IPS-NIHi7 (cell line): ENCODE data around the gene KIR2DL3.
"Not testable (repeated sequence)": the region's sequence is repeated elsewhere in the genome, so short reads cannot be mapped to it uniquely, and the experiment has no call there.

ENCODE experiments used
- DNase-seq: peaks from one replicate; pipeline ENCODE4 v3.0.0; 2012; ENCODE audit warnings: mixed read lengths; ENCODE audit errors: extremely low spot score

Gene KIR2DL3

GRCh38 chr19:54738306-54738705 is at the start of gene KIR2DL3:
KIR2DL3 (plus strand) TSS chr19:54738513; CDS start chr19:54738546, 33 bp downstream.
- DNase-seq = not testable (repeated sequence)

DNA sequence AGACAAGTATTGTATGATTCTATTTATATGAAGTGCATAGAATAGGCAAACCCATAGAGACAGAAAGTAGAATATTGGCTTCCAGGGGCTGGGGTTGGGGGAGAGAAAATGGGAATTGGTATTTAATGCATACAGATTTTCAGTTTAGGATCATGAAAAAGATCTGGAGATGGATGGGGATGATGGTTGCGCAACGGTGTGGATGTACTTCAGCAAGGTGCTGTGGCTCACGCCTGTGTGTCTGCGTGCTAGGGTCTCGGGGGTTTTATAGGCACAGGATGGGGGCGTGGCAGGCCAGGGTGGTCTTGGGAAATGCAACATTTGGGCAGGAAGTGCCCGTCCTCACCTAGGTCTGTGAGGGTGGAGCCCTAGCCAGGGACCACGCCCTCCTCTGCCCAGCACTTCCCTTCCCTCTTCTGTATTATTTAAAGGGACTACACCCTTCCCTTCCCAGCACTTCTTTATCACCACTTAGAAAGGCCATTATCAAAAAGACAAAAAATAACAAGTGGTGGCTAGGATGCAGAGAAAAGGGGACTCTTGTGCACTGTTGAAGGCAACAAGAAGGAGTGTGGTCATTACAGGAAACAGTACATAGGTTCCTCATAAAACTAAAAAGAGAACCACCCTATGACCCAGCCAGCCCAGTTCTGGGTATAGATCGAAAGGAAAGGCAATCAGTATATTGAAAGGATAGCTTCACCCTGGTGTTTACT is 46.6 kb upstream of the KIR2DL3 start:
- DNase-seq = no peak

- DNase-seq = no peak
Observed at GRCh38 chr19:54692298-54692615, 46.1 kb upstream of the KIR2DL3 start.

- no peak for DNase-seq
Observed at GRCh38 chr19:54694648-54695047, 43.7 kb upstream of the KIR2DL3 start.

DNA sequence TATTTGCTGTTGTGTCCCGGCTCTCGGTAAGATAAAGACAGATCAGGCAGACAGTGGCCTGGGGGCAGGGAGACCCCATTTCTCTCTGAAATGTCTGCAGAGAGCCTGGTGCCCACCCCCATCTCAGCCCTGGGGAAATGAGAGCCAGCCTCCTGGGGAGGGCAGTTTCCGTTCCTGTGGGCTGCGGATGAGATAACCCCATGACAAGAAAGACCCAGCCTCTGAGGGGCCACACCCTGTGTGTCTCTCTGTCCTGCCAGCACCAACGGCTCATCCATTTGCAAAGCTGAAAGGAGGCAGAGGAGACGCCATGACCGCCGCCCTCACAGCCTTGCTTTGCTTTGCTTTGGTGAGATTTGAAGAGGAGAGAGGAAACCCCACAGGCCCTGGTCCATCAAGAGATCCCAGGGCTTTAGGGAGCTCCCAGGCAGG is 42.2 kb upstream of the KIR2DL3 start:
- no peak for DNase-seq

GRCh38 chr19:54696766-54697165 is 41.5 kb upstream of the KIR2DL3 start:
- DNase-seq = no peak

- DNase-seq = not testable (repeated sequence)
Observed at GRCh38 chr19:54697716-54698115, 40.6 kb upstream of the KIR2DL3 start.

- DNase-seq = no peak
Observed at GRCh38 chr19:54704928-54705327, 33.4 kb upstream of the KIR2DL3 start.

DNA sequence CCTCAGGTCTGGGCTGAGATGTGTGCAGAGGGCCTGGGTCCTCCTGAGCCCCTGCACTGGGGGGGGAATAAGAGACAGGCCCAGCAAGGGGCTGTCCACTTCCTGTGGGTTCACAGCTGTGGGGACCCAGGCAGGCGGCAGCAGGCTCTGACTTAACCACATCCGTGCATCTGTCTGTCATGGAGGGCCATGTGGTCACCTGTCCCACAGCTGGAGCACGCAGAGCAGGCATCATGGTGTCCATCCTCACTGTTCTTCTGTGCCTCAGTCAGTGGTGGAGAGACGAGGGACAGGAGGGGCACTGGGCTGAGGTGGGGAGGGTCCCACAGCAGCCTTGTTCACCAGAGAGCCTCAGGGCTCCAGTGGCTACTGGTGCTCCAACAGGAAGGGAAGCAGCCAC is 30.4 kb upstream of the KIR2DL3 start:
- no peak for DNase-seq

- no peak for DNase-seq
Observed at GRCh38 chr19:54708781-54709180, 29.5 kb upstream of the KIR2DL3 start.

- DNase-seq = no peak
Observed at GRCh38 chr19:54709212-54709948, 28.9 kb upstream of the KIR2DL3 start.

GRCh38 chr19:54709956-54710355 is 28.4 kb upstream of the KIR2DL3 start:
- not testable (repeated sequence) for DNase-seq

- no peak for DNase-seq
Observed at GRCh38 chr19:54724142-54724541, 14.2 kb upstream of the KIR2DL3 start, which contains the start of gene KIR3DL3. KIR3DL3 (plus strand) TSS chr19:54724442; CDS start chr19:54724497, 55 bp downstream.

GRCh38 chr19:54724644-54725043 is 13.7 kb upstream of the KIR2DL3 start:
- DNase-seq = no peak

GRCh38 chr19:54725321-54725720 is 13.0 kb upstream of the KIR2DL3 start:
- DNase-seq = no peak

- no peak for DNase-seq
Observed at GRCh38 chr19:54727562-54727961, 10.8 kb upstream of the KIR2DL3 start.

DNA sequence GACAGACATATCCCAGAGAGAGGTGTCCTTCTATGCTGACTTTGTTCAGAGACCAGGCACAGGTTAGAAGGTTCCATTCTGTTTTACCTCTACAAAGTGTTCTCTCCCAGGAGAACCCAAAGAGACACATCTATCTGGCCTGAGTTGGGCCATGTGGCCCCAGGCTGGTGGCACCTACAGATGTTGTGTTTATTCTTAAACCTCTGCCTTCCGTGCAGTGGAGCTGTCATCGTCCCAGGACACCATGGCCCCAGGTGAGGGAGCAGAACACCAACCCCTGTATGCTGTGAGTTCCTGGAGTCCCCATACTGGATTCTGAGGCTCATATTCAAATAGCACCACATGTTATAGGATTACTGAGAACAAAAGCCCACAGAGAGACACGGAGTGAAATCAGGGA is 10.1 kb upstream of the KIR2DL3 start:
- DNase-seq = no peak

- no peak for DNase-seq
Observed at GRCh38 chr19:54729416-54730188, 8.7 kb upstream of the KIR2DL3 start.

- no peak for DNase-seq
Observed at GRCh38 chr19:54731191-54731590, 7.1 kb upstream of the KIR2DL3 start.

- DNase-seq = no peak
Observed at GRCh38 chr19:54738715-54739114, 402 bp downstream of the KIR2DL3 start.

DNA sequence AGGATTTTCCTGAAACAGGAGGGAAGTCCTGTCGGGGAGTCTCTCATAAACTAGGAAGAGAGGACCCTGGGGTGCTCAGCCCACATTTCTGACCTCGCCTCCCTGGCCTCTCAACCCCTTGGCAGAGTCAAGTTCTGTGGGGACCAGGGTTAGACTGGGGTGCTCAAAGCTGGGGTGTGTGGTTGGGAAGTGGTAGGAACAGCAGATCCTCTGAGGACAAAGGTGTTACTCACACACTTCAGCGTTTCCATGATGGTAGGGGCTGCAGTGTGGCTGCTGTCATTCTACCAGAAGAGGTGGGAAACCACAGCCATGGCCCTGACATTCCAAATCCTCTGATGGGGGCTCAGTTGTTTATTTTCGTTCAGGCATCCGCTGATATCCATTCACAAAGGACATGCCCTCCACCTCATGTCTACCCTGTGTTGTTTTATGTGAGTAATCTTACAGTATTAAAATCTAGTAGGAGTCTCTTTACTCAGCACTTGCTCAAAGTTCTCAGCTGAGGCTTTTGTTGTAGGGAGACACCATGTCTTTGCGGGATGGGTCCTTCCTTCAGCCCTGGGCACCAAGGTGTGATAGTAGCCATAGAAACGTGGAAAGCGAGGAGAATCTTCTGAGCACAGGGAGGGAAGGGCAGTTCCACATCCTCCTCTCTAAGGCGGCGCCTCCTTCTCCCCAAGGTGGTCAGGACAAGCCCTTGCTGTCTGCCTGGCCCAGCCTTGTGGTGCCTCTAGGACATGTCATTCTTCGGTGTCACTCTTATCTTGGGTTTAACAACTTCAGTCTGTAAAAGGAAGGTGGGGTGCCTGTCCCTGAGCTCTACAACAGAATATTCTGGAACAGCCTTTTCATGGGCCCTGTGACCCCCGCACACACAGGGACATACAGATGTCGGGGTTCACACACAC is 1.5 kb downstream of the KIR2DL3 start:
- no peak for DNase-seq
